ENCODE data around the gene LUC7L. TPM values are rescaled to one million over a fixed set of nuclear protein-coding genes. Genes with fewer than 3 reads are reported as not detected.
A peak's percentile ranks its signal among the peaks of the same experiment; 100 is the strongest.
"Not testable (repeated sequence)": the region's sequence is repeated elsewhere in the genome, so short reads cannot be mapped to it uniquely, and the experiment has no call there.

Gene LUC7L, protein sequence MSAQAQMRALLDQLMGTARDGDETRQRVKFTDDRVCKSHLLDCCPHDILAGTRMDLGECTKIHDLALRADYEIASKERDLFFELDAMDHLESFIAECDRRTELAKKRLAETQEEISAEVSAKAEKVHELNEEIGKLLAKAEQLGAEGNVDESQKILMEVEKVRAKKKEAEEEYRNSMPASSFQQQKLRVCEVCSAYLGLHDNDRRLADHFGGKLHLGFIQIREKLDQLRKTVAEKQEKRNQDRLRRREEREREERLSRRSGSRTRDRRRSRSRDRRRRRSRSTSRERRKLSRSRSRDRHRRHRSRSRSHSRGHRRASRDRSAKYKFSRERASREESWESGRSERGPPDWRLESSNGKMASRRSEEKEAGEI
- 50.4 TPM for total RNA-seq

DNA sequence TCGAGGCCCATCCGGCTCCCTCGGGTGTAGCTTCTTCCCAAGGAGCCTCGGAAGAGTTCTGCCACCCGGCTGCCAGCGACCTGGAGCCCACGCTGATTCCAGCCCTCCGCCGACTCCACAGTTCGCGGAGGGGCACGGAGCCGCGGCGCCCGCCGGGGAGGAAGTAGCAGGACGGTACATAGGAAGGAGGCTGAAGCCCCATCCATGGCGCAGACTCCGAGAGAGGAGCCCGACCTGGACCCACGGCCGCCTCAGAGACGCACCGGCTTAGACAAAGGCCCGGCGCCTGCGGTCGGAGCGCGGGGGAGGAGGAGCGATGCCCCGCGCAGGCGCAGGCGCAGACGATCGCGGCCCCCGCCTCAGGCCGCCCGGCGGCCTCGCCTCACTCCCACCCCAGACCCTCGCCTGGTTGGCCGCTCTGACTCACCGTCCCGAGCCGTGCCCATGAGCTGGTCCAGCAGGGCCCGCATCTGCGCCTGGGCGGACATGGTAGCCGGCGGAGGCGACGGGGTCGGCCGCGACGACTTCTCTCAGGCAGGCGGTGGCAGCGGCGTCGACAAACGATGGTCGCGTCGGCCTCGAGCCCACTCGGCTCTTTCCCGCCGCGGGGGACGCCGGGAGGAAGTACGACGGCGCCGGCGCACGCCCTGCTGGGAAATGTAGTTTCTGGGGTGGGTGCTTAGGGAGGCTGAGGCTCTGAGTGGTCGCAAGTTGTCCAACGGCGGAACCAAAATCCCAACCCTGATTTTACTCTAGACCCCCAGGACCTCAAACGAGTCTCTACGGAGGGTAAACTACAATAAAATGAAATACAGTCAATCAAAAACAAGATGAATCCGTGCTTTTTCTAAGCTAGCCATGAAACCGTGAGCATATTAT is at the start of gene LUC7L:
LUC7L (minus strand) TSS at position 598 of the 879 bp plus-strand sequence; CDS start at position 488, 110 bp downstream.
- DNase-seq (ENCODE audit: low read depth in 2 of 3, low spot score in 2 of 3) = peak; percentile 77 to 91 (median 86)

DNA sequence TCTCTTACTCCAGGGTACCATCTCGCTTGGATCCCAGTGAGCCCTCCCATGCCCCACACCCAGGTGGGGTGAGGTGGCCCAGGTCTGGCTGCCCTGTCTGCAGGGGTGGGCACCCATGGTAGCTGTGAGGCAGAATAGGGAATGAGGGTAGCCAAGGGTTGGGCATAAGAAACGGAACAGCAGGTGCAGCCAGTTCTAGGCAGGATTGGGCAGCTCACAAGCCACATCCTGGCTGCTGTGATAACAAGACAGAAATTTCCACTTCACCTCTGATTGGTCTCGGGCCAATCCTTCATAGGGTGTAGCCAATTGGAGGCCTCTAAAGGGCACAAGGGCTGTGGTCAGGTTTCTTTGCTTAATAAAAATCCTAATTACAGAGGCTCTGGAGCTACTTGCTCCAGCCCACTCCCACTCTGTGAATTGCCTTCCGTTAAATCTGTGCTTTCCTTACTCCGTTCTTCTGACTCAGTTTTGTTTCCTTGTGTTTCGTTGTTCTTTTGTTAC is 49.7 kb upstream of the LUC7L start:
- peak in 2 of 3 donors; percentile 86 to 95 for DNase-seq (ENCODE audit: low read depth in 2 of 3, low spot score in 2 of 3)

- no peak for DNase-seq (ENCODE audit: low read depth in 2 of 3, low spot score in 2 of 3)
Measured at GRCh38 chr16:276426-277077, 47.3 kb upstream of the LUC7L start.

- no peak for DNase-seq (ENCODE audit: low read depth in 2 of 3, low spot score in 2 of 3)
Measured at GRCh38 chr16:275786-276232, 46.6 kb upstream of the LUC7L start, which contains the start of gene RGS11. TSS of gene RGS11 (minus strand) at chr16:275944. CDS start at chr16:275911, 33 bp downstream.

DNA sequence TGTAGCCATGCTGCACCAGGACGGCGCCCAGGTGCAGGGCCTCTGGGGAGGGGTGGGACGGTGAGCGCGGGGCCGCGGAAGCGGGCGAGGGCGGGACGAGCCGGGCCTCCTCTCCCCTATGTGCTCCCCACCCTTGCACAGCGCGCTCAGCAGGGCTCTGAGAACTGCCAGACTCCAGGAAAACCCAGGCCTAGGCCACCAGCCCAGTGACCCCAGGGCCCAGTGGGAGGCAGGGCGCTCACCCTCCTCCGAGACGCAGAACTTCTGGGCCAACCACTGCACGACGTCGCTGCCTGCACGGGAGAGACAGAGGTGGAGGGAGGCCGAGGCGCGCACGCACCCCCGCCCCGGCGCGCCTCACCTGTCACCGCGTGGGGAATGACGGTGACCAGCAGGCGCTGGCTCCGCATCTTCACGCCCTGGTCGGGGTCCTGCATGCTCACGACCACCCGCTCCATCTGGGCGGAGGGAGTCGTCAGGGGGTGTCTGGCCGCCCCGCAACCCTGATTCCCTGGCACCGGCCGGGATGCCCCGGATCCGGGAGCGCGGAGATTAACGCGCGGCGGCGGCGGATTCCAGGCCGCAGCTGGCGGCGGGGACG is 45.9 kb upstream of the LUC7L start:
- DNase-seq (ENCODE audit: low read depth in 2 of 3, low spot score in 2 of 3) = no peak

GRCh38 chr16:273547-274421 is 44.5 kb upstream of the LUC7L start:
- DNase-seq (ENCODE audit: low read depth in 2 of 3, low spot score in 2 of 3) = no peak

DNA sequence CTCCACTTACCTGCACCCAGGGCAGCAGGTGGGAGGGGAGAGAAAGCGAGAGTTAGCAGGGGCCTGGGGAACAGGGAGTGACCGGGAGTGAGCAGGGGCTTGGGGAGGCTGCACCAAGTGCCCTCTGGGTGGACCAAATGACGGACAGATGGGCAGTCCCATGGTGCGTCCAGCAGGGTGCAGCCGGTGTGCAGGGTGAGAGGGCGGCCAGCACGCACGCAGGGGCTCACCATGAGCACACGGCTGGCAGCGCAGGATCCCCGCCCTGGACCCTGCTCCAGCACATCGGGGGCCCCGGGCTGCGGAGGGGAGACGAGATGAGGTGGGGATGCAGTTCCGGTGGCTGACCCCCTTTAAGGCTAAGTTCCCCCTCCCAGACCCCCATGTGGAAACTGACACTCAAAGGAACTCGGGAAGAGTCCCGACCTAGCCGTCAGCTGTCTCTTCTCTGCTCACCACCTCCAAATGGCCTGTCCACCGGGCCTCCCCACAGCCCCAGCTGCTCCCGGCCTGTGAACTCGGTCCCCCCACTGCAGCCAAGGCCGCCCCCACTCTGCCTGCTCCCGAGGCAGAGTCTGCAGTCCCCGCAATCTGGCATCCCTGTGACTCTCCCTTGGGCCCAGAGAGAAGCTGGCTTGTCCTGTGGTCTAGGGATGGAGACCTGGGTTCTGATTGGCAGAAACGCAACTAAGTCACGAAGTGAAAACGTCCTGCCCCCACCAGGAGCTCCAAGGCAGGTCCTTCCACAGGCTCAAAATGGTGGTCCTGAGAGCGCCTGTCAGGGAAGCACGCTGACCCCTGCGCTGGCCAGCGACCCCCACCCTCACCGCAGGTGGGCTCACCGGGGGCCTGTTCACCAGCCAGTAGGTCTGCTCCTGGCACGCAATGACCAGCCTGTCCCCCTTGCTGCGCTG is 43.6 kb upstream of the LUC7L start:
- DNase-seq (ENCODE audit: low read depth in 2 of 3, low spot score in 2 of 3) = no peak

DNA sequence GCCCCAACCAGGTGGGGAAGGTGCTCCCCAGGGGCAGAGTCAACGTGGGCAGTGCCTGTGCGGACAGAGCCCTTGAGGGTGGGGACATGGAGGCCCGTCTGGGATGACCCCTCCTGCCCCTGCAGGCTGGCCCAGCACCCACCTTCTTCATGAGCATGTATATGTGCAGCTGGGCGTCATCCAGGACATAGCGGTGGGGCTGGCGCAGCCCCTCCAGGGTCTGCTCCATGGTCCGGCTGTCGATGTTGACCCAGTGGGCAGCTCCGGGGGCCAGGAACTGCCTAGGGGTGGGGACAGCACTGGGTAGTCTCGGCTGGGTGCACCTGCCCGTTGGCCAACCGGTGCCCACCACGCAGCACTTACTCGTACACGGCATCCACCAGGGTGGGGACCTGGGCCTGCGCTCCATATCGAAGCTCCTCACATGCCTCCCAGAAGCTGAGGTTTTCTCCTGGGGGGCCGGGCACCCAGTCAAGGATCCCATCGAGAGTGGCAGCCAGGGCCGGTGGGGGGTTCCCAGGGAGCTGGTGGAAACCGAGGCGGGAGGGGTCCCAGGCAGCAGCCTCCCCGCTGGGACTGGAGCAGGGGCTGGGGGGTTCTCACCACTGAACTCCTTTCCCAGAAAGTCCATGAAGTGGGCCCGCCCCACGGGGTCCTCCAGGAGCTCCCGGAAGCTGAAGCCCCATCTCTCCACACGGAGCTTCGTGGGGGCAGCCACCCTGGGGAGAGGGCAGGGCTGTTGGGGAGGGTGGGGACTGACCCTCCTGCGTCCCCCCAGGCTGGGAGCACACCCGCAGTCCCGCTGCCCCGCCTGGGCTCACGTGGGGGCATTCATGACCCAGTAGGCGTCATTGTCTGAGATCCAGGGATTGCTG is 41.4 kb upstream of the LUC7L start:
- no peak for DNase-seq (ENCODE audit: low read depth in 2 of 3, low spot score in 2 of 3)

DNA sequence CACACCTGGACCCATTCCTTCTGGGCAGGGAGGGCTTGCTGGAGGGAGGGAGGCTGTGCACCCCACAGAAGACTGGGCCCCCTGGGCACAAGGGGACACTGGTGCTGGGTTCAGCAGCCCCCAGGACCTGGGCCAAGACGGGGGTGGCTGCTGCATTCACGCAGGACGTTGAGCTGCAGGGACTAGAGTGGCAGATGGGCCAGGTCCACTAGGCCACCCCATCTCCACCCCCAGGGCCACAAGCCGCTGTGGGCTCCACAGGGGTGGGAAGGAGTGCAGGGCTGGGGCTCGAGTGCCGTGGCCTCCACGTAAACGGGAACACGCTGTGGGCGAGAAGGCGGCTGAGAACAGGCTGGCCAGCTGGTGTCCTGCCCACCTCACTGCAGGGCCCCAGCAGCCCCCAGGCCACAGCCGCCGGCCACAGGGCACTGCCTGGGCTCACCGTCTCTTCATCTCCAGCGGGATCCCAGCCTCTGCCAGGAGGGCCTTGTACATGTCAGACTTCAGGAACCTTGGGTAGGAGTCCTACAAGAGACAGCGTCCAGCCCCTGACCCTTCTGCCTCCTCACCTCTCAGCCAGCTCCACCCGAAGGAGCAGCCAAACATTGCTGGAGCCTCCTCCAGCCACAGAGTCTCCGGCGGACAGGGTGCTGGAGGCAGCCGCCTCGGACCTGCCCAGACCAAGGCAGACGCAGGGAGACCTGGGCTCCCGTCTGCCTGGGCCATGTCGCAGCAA is 40.0 kb upstream of the LUC7L start:
- no peak for DNase-seq (ENCODE audit: low read depth in 2 of 3, low spot score in 2 of 3)

DNA sequence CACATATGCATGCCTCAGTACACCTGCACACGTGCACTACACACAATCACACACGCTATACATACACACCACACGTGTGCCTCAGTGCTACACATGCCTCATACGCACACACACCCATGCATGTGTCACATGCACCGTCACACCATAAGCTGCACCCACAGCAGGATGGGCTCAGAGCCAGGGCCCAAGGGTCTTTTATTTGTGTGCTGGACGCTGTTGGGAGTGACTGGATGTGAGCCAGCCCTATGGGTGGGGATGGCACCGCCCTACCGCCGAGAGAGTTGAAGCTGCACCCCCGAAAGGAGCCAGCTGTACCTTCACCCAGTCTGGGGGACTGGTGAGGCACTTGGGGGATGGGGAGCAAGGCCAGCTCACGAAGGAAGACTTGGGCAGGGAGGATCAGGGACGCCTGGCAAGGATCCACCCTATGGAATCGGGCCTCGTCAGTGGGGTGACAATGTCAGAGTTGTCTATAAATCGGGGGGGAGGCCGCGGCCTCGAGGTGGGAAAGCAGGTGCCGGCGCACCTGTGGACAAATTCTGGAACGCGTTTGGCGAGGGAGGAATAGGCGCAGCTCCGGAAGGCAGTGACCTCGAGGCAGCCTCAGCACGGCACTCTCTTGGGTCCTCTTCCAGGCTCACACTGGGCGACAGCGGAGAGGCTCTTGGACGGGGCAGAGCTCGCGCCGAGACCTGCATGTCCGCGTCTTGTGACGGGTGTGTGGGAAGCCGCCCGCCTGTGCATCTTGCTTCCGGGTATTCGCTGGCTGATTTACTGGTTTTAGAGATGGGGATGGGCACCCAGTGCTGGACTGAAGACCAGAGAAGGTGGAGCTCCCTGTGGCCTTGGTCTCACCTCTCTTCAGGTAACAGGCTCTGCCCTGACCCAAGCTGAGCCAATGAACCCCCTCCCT is 39.1 kb upstream of the LUC7L start:
- DNase-seq (ENCODE audit: low read depth in 2 of 3, low spot score in 2 of 3) = no peak

DNA sequence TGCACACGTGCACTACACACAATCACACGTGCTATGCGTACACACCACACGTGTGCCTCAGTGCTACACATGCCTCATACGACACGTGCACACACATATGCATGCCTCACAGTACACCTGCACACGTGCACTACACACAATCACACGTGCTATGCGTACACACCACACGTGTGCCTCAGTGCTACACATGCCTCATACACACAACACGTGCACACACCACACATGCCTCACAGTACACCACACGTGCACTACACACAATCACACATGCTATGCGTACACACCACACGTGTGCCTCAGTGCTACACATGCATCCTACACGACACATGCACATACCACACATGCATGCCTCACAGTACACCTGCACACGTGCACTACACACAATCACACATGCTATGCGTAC is 38.3 kb upstream of the LUC7L start:
- not testable (repeated sequence) for DNase-seq (ENCODE audit: low read depth in 2 of 3, low spot score in 2 of 3)

- DNase-seq (ENCODE audit: low read depth in 2 of 3, low spot score in 2 of 3) = no peak
Measured at GRCh38 chr16:266258-267164, 37.3 kb upstream of the LUC7L start.

DNA sequence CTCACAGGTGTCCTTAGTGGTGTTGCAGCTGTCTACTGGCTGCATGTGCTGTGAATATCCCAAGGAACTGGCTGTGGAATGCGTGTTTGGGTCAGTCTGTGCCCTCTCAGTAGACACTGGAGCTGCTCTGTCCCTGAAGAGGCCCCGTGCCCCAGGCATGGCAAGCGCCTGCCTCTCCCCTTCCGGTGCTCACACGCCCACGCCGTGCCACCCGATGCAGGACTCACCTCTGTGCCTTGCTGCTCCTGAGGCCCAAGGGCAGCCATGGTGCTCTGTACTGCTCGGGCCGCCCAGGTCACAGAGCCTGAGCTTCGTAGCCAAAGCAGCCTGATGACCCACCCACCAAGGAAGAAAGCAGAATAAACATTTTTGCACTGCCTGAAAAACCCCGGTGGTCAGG is 36.5 kb upstream of the LUC7L start:
- no peak for DNase-seq (ENCODE audit: low read depth in 2 of 3, low spot score in 2 of 3)

DNA sequence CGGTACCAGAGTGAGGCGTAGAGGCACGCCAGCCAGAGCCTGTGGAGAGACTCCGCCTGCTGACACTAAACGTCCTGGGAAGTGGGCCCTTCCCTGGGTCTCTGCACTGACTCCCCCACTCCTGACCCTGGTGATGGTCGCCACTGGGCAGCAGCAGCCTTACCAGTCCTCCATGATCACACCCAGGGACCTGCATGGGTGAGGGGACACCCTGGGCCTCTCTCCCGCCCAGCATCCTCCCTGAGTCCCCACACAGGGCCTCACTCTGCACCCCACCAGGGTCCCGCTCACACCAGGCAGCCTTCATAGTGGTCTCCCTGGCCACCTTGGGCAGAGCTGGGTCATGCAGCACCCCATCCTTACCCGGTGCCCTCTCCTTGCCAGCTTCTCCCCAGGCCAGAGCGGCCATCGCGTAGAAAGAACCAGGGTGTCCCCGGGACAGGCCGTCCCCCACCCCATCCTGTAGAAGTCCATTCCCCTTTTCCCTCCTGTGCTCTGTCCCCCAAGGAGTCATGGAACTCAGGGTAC is 35.8 kb upstream of the LUC7L start:
- no peak for DNase-seq (ENCODE audit: low read depth in 2 of 3, low spot score in 2 of 3)
